A673 (cell line): ENCODE data around the gene KLHL28.

Experiments
- EZH2 ChIP-seq: fragments of 200-600 bp; sonication (generic); IDR thresholded peaks from 2 replicates; pipeline ENCODE4 v1.6.1; 2017; ENCODE audit warnings: borderline replicate concordance, low read depth, mild to moderate bottlenecking, mixed read lengths, antibody characterized with exemption, low read length; ENCODE audit not compliant: poor library complexity, severe bottlenecking
- TF ChIP-seq, protein P1 (sequence below): fragments of 300-800, 200-600 bp; sonication (generic); conservative IDR thresholded peaks from 2 replicates; pipeline ENCODE4 v1.5.1; 2017; ENCODE audit warnings: low read depth, mild to moderate bottlenecking, antibody characterized with exemption, low read length, moderate library complexity, mixed read lengths

DNA sequence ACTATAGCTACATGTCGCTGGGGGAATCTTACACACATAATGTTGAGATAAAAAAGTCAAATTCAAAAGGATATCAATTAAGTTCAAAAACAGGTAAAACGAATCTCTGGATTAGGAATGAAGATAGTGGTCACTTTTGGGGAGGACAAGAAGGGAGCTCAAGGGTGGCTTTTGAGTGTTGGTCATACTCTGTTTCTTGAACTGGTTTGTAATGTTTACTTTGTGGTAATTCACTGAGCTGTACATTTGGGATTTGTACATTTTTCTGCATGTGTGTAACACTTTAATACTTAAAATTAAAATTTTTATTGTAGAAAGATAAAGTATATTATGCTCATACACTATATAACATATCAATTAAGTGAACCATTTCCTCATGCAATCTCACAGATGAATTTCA, 26.6 kb downstream of the KLHL28 start:
- TF ChIP-seq, protein P1, sequence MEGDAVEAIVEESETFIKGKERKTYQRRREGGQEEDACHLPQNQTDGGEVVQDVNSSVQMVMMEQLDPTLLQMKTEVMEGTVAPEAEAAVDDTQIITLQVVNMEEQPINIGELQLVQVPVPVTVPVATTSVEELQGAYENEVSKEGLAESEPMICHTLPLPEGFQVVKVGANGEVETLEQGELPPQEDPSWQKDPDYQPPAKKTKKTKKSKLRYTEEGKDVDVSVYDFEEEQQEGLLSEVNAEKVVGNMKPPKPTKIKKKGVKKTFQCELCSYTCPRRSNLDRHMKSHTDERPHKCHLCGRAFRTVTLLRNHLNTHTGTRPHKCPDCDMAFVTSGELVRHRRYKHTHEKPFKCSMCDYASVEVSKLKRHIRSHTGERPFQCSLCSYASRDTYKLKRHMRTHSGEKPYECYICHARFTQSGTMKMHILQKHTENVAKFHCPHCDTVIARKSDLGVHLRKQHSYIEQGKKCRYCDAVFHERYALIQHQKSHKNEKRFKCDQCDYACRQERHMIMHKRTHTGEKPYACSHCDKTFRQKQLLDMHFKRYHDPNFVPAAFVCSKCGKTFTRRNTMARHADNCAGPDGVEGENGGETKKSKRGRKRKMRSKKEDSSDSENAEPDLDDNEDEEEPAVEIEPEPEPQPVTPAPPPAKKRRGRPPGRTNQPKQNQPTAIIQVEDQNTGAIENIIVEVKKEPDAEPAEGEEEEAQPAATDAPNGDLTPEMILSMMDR, result no peak
- TF ChIP-seq EZH2, result no peak
